ENCODE results near the gene ZNF652. TPM values are rescaled to one million over a fixed set of nuclear protein-coding genes. Genes with fewer than 3 reads are reported as not detected.
A peak's percentile ranks its signal among the peaks of the same experiment; 100 is the strongest.

ZNF652 gene
- total RNA-seq, 3 donors from 2014 or later, result 34.2 to 157 (median 72.4) TPM

DNA sequence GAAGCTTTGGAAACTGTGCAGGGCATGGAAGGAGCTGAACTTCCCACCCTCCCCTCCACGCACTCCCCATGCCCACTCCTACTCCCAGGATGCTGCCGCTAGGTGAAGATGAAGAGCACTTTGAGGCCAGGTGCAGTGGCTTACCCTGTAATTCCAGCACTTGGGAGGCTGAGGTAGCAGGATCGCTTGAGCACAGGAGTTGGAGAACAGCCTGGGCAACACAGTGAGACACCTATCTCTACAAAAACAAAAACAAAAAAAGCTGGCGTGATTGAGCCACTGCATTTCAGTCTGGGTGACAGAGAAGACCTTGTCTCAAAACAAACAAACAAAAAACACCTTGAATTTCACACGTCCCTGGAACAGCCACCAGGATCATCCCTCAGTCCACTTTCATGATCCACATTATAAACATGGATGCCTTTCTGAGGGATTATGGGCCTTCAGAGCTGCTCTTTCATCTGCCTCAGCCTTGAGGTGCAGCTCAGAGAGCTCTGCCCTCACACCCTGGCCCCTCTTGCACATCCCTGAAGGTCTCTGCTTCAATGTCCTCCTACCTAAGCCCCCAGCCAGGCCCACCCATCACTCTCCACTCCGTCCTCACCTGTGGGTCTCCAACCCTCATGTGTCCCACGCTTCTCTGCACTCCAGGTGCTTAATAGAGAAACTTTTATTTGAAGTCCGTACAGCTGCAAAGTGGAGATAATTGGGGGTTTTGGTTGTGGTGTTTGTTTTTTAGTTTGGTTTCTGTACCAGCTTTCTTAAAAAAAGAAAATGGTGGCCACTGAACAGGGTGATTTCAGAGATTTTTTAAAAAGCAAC is 26.9 kb upstream of the ZNF652 start:
- Histone ChIP-seq H3K4me1 (peaks cover 4 to 24% of the 10 kb centered on the region in 2 donors), H3K27ac (peak overlapping the region; percentile 57 to 89), H3K36me3 (no peaks in the 10 kb centered on the region), H3K27me3 (no peaks in the 10 kb centered on the region), H3K9me3 (no peaks in the 10 kb centered on the region), H3K4me3 (no peak overlapping the region)
- intact Hi-C loops (cut with DNase I; ENCODE audit: low total_unique reads), result no loop called here
- DNase-seq (ENCODE audit: low spot score in 2 of 2), result no peak
- TF ChIP-seq POLR2AphosphoS5 (IDR thresholded peaks at IDR 0.05), result no peak
- no peak for TF ChIP-seq POLR2A (IDR thresholded peaks at IDR 0.05)
- no peak for TF ChIP-seq CTCF (IDR thresholded peaks at IDR 0.05)

DNA sequence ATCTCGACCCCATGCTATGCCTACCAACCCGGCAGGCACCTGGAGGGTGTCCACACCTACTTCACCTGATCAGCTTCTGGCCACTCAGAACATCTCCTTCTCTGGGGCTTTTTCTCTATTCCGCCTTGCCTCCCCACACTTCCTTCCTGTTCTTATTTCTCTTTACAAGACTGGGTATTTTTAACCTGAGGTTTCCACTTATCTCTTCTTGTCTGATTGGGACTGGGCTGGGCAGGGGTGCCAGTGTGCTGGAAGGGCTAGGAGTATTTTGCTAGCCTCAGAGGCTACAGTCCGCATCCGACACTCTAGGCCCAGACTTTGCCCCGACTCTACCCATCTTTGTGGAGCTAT is 26.2 kb upstream of the ZNF652 start:
- no peak for DNase-seq (ENCODE audit: low spot score in 2 of 2)
- Histone ChIP-seq H3K4me1 (peaks cover 4 to 24% of the 10 kb centered on the region in 2 donors), H3K27me3 (no peaks in the 10 kb centered on the region), H3K27ac (peak overlapping the region; percentile 43 to 89), H3K9me3 (no peaks in the 10 kb centered on the region), H3K36me3 (no peaks in the 10 kb centered on the region), H3K4me3 (no peak overlapping the region)
- intact Hi-C loops (cut with DNase I; ENCODE audit: low total_unique reads), result no loop called here
- TF ChIP-seq CTCF (IDR thresholded peaks at IDR 0.05), result no peak
- no peak for TF ChIP-seq POLR2A (IDR thresholded peaks at IDR 0.05)
- TF ChIP-seq POLR2AphosphoS5 (IDR thresholded peaks at IDR 0.05), result no peak

- Histone ChIP-seq H3K4me1 (peaks cover 4 to 30% of the 10 kb centered on the region in 2 donors), H3K4me3 (no peak overlapping the region), H3K9me3 (no peaks in the 10 kb centered on the region), H3K27me3 (no peaks in the 10 kb centered on the region), H3K36me3 (no peaks in the 10 kb centered on the region), H3K27ac (peak overlapping the region; percentile 43 to 45)
- DNase-seq (ENCODE audit: low spot score in 2 of 2), result no peak
- no peak for TF ChIP-seq CTCF (IDR thresholded peaks at IDR 0.05)
- no peak for TF ChIP-seq POLR2A (IDR thresholded peaks at IDR 0.05)
- TF ChIP-seq POLR2AphosphoS5 (IDR thresholded peaks at IDR 0.05), result no peak
- intact Hi-C loops (cut with DNase I; ENCODE audit: low total_unique reads), result loop anchor here (2.0 kb wide), 1 partner anchor 65 kb away; no protein-coding TSS in a partner anchor
Measured at GRCh38 chr17:49387498-49388289, 25.6 kb upstream of the ZNF652 start.

- H3K4me1 ChIP-seq, result peaks cover 4 to 32% of the 10 kb centered on the region in 2 donors
- no peaks in the 10 kb centered on the region for H3K36me3 ChIP-seq
- H3K9me3 ChIP-seq, result no peaks in the 10 kb centered on the region
- intact Hi-C loops (cut with DNase I; ENCODE audit: low total_unique reads), result loop anchor here (2.0 kb wide), 1 partner anchor 64 kb away; no protein-coding TSS in a partner anchor
- DNase-seq (ENCODE audit: low spot score in 2 of 2), result no peak
- H3K4me3 ChIP-seq, result no peak overlapping the region
- TF ChIP-seq POLR2A (IDR thresholded peaks at IDR 0.05) (no peak), CTCF (IDR thresholded peaks at IDR 0.05) (no peak), POLR2AphosphoS5 (IDR thresholded peaks at IDR 0.05) (no peak)
- H3K27me3 ChIP-seq, result no peaks in the 10 kb centered on the region
- peak overlapping the region; percentile 65 to 78 for H3K27ac ChIP-seq
Measured at GRCh38 chr17:49386373-49386772, 24.3 kb upstream of the ZNF652 start.

DNA sequence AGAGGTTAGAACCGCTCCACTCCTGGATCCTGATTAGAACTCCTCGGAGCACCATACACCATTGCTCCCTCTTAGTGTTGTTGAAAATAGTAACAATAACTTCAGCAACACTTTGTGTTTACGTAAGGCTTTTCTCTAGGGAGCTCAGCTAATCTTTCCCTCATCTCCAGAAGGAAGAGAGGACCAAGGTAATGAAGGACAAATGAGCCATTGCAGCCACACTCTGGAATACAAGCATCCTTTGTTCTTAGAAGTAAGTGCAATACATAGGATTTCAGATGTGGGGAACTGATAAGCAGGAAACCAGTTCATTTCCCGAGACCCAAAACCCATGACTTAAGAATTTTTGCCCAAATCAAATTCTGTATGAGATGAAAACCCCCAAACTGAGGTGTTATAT is 22.9 kb upstream of the ZNF652 start:
- no peak for TF ChIP-seq POLR2AphosphoS5 (IDR thresholded peaks at IDR 0.05)
- no peak for TF ChIP-seq CTCF (IDR thresholded peaks at IDR 0.05)
- no peak for TF ChIP-seq POLR2A (IDR thresholded peaks at IDR 0.05)
- Histone ChIP-seq H3K9me3 (no peaks in the 10 kb centered on the region), H3K27me3 (no peaks in the 10 kb centered on the region), H3K27ac (peak overlapping the region; percentile 65 to 78), H3K4me3 (no peak overlapping the region), H3K36me3 (no peaks in the 10 kb centered on the region), H3K4me1 (peaks cover 0 to 26% of the 10 kb centered on the region in 2 donors)
- no peak for DNase-seq (ENCODE audit: low spot score in 2 of 2)
- intact Hi-C loops (cut with DNase I; ENCODE audit: low total_unique reads), result no loop called here
